Occipital lobe (tissue), 2 donors: ENCODE data around the gene ADGRG6. TPM values are rescaled to one million over a fixed set of nuclear protein-coding genes. Genes with fewer than 3 reads are reported as not detected.
"Not testable (repeated sequence)": the region's sequence is repeated elsewhere in the genome, so short reads cannot be mapped to it uniquely, and the experiment has no call there.

Experiments used
- DNase-seq: peaks from one replicate; lab custom pipeline; 2025; lab: John Stamatoyannopoulos, UW
- total RNA-seq: library from RNA; depleted of rRNA; stranded (reverse); fragments of >200 nt; gene quantifications from one replicate; pipeline ENCODE4 v1.2.3, GENCODE V29; 2014

Gene ADGRG6
- 28.2 TPM for total RNA-seq

DNA sequence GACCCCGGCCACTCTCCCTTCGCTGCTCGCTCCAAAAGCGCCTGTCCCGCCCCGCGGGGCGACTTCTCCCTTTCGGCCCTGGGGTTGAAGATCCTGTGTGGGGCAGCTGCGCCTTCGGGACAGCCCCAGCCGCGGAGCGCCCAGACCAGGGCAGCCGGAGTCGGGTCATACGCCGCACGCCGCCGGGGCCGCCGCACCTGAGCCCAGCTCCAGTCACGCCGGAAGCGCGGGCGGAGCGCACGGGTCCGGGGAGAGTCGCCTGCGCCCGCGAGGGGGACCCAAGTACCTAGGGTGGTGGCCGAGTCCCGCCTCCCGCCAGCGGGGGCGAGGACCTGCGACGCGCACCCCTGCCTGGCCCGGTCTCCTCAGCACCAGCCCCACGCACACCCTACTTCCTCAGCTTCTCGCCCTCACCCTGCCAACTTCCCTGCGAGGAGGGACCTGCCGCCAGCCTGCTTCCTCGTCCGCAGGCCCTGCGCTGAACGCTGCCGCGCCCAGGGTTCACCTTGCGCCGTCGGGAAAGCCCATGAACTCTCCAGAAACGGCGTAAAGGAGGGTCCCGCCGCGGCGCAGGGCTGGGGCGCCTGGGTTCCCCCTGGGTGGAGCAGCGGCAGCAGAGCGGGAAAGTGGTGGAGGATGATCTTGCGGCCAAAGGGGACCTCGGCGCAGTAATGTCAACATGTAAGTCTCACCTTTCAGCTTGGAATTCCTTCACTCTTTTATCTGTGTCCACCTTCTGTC, at the start of gene ADGRG6:
ADGRG6 (plus strand) TSS at position 357 of the 741 bp plus-strand sequence; CDS start at position 680, 323 bp downstream.
- DNase-seq, result no peak

DNA sequence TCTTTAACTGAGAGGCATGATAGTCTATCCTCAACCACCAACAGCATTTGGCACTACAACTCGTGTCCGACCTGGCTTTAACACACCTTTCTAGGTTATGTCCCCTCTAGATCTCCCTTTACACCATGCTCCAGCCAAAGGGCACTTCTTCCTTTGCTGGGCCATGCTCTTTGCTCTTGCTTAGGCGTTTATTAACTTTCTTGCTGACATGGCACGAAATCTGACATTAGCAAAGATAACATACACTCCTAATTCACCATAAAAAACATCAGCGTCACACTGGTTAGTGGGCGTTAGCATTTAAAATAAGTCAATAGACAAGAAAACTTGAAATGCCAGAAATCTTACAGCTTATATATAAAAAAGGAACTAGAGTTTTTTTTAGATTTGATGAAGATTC, 47.3 kb upstream of the ADGRG6 start:
- DNase-seq, result no peak

DNA sequence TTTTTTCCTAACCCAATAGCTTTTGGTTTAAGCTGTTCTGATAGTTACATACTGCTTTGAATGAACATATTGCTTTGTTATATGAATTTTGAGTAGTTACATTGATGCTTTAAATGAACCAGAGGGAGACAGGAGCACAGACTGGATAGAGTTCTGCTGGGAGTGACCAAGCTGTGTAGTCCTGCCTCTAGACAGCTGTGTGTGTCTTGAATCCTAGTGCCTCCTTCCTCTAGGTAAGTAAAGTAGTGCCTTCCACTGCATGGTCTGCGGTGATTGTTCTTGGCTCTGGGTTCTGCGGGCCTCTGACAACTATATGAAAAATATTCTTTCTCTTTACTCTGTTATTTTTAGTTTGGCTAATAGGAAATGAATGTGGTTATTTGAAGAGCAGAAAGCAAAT, 46.0 kb upstream of the ADGRG6 start:
- DNase-seq, result no peak

DNA sequence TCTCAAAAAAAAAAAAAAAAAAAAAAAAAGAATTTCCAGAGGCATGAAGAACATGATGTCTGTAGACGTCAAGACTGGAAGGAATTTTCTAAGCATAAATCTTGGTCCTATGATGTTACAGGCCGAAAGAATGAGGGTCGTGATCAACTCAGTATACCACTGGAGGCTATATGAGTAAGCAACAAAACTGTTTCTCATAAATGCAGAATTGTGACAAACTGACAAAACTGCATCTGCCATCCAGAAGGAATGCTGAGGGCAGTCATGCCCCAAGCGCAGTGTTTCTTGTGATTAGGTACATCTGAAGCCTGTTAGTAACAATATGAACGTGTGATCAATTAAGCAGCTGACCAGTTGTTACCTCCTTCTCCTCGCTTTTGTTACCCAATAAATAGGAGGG, 43.5 kb upstream of the ADGRG6 start:
- DNase-seq, result no peak

DNA sequence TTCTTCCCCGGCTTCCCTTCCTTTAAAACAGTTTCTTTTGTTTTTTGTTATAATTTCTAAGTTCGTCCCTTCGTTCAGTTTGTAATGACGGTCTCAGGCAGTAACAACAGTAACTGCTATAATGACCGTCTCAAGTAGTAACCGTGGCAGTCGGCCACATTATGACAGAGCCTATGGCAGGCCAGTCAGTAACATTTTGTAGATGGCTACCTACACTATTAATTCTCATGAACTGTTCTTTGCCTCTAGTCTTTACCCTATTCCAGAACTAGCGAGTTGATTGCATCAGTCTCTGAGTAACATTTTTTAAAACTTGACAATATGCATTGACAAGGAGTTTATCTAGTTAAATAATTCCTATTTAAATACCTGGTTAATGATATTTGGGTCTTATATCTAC, 43.0 kb upstream of the ADGRG6 start:
- DNase-seq, result no peak

DNA sequence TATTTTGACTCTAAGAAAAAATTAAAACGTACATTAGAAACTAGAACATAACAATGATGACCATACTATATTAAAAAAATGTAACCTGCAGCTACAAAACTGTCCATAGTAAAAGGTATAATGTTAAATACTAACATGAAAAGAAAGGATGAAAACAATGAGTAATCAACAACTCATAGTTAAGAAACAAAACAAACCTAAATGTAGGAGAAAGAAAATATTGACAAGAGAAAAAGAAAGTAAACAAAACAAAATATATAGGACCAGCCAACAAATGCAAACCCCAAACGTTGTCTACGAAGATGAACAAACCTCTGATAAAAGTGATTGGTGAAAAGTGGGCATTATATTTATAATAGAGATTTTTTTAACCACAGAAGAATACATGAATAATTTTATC, 41.1 kb upstream of the ADGRG6 start:
- no peak for DNase-seq

DNA sequence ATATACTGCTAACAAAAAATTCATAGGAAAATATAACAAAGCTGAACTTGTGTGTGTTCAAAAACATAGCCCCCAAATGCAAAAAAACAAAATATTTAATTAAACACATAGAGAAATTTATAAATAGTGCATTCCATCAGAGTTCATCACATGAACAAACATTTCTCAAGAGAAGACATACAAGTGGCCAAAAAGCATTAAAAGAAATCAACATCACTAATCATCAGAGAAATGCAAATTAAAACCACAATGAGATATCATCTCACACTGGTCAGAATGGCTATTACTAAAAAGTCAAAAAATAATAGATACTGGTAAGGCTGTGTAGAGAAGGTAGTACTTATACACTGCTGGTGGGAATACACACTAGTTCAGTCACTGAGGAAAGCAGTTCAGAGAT, 39.6 kb upstream of the ADGRG6 start:
- no peak for DNase-seq

DNA sequence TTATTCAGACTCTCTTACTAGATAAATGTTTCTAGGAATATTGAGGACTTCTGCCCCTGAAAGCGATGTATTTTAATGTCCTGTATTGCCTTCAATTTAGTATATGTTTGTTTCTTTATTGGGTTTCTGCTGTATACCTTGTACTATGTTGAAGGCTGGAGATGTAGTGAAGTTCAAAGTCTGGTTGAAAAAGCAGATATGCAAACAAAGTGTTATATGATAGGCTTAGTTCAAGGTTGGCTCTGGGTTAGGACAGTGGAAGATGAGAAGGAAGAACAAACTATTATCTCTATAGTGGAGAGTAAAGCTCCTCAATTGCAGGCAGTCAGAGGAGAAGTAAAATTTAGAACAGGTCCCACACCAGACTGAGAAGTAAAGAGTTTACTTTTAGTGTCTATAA, 36.3 kb upstream of the ADGRG6 start:
- DNase-seq, result no peak

DNA sequence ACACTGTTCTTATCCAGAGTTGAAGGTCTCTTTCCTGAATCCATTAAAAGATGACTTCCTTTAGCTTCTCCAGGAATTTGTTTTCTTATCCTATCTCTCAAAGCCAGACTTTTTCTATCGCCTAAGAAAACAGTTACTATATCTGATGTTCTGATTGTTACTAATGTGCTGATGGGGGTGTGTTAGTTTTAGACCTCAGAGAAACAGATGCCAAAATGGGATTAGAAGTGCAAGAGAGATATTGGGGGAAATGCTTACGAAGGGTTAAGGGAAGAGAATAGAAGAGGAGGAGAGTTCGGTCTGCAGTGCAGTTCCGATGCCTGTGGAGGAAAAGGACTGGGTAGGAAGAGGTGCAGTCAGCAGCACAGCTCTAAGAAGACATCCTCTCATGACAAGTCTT, 35.7 kb upstream of the ADGRG6 start:
- no peak for DNase-seq

DNA sequence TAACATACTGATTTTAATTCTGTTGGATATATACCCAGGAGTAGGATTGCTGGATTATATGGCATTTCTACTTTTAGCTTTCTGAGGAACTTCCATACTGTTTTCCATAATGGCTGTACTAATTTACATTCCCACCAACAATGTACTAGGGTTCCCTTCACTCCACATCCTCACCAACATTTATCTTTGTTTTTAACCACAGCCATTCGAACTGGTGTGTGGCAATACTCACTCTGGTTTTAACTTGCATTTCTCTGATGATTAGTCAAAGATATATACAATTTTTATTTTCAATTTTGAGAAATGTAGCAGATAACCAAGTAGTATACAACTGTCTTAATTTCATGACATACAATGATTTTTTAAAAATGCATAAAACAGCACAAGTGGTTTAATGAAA, 30.3 kb upstream of the ADGRG6 start:
- no peak for DNase-seq

DNA sequence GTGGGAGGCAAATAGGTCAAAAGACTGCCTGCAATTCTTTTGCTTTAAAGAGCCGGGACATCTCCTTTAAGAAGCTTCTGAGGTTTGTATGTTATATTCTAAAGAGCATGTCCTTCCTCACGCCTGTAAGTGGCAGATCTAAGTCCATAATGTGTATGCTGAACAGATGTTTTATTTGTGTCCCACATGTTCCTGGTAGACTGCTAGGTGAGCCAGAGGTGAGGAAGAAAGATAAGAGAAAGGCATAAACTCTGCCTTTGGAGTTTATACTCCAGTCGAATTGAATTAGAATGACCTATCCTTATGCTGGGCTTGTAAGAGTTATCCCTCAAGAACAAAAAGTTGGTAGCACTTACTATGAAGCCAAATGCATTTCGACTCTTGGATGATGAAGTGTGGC, 27.2 kb upstream of the ADGRG6 start:
- DNase-seq, result no peak

DNA sequence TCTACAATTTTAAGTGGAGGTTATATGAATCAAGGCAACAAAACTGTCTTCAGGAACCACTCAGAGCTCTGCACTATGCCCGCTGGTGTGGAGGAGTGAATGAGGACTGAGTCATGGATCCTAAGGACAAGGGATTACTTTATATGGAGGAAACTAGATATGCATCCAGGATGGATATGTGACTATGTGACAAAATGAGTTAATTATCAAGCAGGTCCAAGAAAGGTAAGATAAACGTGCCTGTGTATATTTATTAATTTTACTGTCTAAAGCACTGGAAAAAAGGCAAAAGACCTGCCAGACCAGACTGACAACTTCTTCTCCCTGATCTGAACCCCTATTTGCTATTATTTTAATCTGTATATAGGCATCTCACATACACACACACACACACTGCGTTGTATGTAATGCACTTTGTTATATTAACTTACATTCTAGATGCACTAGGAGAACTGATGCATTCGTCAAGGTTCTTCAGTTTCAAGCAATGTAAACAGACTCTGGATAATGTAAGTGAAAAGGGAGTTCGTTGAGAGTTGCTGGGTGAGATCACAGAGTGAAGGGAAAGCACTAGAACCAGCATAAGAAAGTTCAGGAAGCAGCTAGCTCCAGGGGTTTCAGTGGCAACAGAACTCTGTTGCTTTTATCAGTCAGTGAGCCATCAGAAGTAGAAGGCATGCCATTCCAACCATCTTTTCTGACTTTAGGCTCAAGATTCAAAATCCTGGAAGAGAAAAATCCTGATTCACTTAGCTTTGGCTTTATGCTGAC, 26.4 kb upstream of the ADGRG6 start:
- DNase-seq, result no peak

DNA sequence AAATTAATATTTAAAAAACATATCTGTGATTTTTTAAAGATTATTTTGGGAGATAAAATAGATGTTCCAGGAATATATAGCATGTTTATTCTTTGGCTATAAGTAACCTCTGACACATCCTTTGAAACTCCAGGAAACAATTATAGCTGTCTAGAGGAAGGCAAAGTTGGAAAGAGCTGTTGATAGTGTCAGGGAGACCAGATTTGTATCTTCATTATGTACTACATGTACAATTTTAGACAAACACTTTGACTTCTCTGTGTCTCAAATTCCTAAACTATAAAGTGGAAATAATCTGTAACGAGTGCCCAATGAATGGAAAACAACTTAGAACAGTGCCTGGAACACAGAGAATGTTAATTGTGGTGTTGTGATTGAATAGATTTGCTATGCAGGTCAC, 25.6 kb upstream of the ADGRG6 start:
- no peak for DNase-seq

DNA sequence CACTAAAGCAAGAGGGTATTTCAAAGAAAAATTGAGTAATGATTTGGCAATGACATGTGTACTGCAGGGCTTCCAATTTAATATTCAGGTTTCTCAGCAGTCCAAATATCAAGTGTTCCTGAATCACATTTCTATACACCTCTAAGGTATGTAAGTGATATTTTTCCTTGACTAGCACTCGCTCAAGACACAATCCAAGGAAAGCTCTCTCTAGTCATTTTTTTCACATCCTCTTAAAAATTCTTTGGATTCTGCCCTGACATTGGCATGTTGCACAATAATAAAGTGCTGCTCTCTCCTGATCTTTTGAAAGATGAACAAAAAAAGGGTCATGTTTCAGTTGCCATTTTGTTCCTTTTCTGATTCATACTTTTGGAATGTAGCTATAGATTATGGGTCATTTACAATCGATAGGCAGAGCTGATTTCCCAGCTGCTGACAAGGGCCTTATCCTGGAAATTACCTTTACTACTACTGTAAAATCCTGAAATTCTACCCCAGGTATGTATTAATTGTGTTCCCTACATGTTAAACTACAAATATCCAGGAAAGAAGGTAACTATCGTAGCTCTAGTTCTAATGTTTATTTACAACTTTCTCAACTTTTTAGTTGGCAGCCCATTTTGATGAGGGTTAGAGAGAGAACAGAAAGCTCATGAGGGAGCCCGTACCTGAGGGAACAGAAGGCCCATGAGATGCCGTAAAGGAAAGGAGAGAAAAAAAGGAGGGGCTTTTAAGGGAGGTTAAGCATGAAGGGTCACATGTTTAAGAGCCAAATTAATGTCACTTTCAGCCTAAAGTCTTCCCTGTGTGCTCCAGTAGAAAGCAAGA, 22.2 kb upstream of the ADGRG6 start:
- no peak for DNase-seq

DNA sequence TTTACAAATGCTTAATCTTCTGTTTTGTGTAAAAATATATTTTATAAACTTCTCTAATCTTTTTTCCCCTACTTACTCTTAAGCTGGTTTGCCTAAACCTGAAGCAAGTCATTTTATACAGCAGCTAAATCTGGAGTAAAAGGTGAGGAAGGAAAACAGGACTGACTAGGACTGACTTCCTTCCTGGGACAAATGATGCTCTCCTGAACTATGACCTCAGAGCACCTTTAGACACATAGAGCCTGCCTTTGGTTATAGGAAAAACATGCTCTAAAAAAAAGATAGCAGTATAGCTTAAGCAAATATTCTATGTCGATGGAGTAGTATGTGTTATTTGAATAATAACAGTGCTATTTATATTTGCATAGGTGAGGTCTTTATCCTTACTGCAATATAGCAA, 21.5 kb upstream of the ADGRG6 start:
- no peak for DNase-seq

DNA sequence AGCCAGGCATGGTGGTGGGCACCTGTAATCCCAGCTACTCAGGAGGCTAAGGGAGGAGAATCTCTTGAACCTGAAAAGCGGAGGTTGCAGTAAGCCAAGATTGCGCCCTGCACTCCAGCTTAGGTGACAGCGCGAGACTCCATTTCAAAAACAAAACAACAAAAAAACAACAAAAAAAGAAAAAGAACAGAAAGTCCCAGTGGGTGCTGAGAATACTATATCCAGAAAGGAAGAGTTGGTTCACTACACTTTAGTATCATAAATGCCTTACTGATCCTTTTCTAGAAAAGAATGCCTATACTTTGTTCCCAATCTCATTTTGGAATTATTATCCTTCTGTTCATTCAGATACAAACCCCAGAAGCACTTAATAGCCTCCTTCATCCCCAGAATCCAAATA, 20.9 kb upstream of the ADGRG6 start:
- no peak for DNase-seq

DNA sequence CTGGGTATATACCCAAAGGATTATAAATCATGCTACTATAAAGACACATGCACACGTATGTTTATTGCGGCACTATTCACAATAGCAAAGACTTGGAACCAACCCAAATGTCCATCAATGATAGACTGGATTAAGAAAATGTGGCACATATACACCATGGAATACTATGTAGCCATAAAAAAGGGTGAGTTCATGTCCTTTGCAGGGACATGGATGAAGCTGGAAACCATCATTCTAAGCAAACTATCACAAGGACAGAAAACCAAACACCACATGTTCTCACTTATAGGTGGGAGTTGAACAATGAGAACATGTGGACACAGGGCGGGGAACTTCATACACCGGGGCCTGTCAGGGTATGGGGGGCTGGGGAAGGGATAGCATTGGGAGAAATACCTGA, 18.7 kb upstream of the ADGRG6 start:
- DNase-seq, result not testable (repeated sequence)

DNA sequence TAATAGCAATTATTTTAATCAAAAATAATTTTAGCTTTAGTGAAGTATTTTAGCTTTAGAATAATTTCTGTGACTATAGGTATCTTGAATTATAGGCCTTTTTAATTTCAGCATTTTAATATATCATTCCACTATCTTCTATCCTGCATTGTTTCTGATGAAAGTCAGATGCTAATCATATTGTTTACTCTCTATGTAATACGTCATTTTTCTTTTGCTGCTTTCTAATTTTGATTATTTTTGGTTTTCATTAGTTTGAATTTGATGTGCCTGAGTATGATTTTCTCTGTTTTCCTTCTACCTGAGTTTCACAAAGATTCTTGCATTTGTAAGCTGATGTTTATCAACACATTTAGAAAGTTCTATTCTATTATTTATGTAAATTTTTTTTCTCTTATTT, 17.4 kb upstream of the ADGRG6 start:
- no peak for DNase-seq

DNA sequence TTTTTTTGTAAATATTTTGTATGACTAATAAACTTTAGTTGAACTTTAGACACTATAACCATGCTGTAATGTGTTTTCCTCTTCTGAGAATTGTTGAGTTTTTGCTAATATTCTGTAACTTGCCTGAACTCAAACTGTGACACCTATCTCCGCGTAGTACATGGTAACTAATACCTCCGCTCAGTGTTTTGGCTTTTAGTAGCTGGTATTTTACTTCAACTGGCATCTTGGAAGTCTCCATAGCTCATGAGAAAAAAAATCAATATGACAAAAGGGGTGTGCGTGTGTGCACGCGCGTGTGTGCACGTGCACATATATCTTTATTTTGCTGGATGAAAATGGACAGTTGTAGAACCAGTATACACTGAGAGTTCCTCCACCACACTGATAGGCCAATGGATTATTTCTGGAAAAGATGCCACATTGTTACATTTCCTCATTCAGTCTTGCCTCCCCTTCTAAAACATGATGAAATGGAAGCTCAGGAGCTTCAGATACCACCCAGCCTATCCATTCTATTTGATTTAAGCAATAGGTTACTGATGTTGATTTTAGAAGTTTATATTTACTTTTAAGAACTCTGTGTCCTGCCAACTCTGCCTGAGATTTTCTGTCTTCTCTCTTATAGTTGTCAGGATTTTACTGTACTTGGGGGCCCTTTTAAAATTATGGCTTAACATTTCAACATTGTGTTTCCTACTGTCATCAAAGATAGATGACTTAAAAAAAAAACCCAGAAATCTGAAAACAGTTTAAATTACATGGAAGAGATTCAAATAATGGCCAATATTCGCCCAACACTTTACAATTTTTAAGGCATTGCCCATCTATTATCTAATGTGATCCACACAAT, 16.3 kb upstream of the ADGRG6 start:
- DNase-seq, result no peak

DNA sequence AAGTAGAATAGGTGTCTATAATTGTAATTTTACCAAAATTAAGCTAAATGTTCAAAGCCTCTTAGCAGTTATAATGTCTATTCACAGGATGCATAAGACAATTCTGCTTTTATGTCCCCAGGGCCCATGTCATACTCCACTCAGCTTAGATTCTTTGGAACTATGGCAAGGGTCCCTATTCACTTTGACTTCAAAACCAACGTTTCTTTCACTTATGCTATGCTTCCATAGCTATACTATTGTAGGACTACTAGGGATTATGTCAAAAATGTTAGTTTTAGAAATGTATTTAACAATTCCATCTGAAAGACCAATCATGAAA, 15.8 kb upstream of the ADGRG6 start:
- no peak for DNase-seq

DNA sequence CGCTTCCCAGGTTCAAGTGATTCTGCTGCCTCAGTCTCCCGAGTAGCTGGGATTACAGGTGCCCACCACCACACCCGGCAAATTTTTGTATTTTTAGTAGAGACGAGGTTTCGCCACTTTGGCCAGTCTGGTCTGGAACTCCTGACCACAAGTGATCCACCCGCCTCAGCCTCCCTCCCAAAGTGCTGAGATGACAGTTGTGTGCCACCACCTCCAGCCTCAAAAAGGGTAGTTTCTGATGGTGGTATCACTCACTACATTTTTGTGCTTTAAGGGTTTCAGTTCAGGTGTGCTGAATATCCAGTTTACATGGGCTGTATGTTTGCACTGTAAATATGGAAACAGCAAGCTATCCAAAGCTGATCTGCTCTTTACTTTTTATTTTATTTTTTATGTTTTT, 12.1 kb upstream of the ADGRG6 start:
- DNase-seq, result no peak

DNA sequence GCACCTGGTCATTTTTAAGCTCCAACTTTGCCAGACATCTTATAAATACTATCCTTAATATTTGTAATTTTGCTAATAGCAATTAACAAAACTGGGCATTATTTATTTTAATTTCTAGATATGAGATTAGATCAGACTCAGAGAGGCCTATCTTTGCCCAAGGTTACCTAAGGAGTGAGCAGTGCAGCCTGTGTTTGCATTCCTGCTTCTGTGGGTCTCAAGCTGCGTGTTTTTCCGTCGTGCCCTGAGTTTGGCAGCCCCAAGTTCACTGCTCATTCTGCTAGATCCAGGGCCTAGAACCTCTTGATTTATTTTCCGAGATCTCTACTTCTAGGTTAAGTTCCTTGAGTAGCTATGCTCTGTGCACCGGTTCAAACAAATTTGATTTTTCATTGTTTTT, 11.0 kb upstream of the ADGRG6 start:
- DNase-seq, result no peak
